Measurements from ENCODE around the gene MBIP.

The MBIP gene

GRCh38 chr14:36325853-36326252, 5.4 kb upstream of the MBIP start:
- no peak for DNase-seq
- TF ChIP-seq POLR2A (IDR thresholded peaks at IDR 0.05; ENCODE audit: low read length) (no peak), GATA1 (IDR thresholded peaks at IDR 0.05; ENCODE audit: low read depth, low read length) (no peak)

- no peak for DNase-seq
- no peak for TF ChIP-seq POLR2A (IDR thresholded peaks at IDR 0.05; ENCODE audit: low read length)
- no peak for TF ChIP-seq GATA1 (IDR thresholded peaks at IDR 0.05; ENCODE audit: low read depth, low read length)
Measured at GRCh38 chr14:36324897-36325296, 4.5 kb upstream of the MBIP start.

- no peak for DNase-seq
- TF ChIP-seq POLR2A (IDR thresholded peaks at IDR 0.05; ENCODE audit: low read length) (no peak), GATA1 (IDR thresholded peaks at IDR 0.05; ENCODE audit: low read depth, low read length) (no peak)
Measured at GRCh38 chr14:36320897-36321381, 502 bp upstream of the MBIP start.

- no peak for TF ChIP-seq POLR2A (IDR thresholded peaks at IDR 0.05; ENCODE audit: low read length)
- TF ChIP-seq GATA1 (IDR thresholded peaks at IDR 0.05; ENCODE audit: low read depth, low read length): no peak
- no peak for DNase-seq
Measured at GRCh38 chr14:36319899-36320199, 588 bp downstream of the MBIP start.

- no peak for DNase-seq
- TF ChIP-seq GATA1 (IDR thresholded peaks at IDR 0.05; ENCODE audit: low read depth, low read length): no peak
- TF ChIP-seq POLR2A (IDR thresholded peaks at IDR 0.05; ENCODE audit: low read length): no peak
Measured at GRCh38 chr14:36317650-36318049, 2.8 kb downstream of the MBIP start.

- no peak for DNase-seq
- TF ChIP-seq POLR2A (IDR thresholded peaks at IDR 0.05; ENCODE audit: low read length) (no peak), GATA1 (IDR thresholded peaks at IDR 0.05; ENCODE audit: low read depth, low read length) (no peak)
Measured at GRCh38 chr14:36316131-36316530, 4.3 kb downstream of the MBIP start.

- TF ChIP-seq POLR2A (IDR thresholded peaks at IDR 0.05; ENCODE audit: low read length) (no peak), GATA1 (IDR thresholded peaks at IDR 0.05; ENCODE audit: low read depth, low read length) (no peak)
- no peak for DNase-seq
Measured at GRCh38 chr14:36315159-36315853, 5.1 kb downstream of the MBIP start.

GRCh38 chr14:36313898-36314297, 6.5 kb downstream of the MBIP start:
- no peak for TF ChIP-seq GATA1 (IDR thresholded peaks at IDR 0.05; ENCODE audit: low read depth, low read length)
- no peak for TF ChIP-seq POLR2A (IDR thresholded peaks at IDR 0.05; ENCODE audit: low read length)

GRCh38 chr14:36313206-36313605, 7.2 kb downstream of the MBIP start:
- no peak for DNase-seq
- TF ChIP-seq GATA1 (IDR thresholded peaks at IDR 0.05; ENCODE audit: low read depth, low read length): no peak
- TF ChIP-seq POLR2A (IDR thresholded peaks at IDR 0.05; ENCODE audit: low read length): no peak

More at GRCh38 chr14:36313898-36314297, 6.5 kb downstream of the MBIP start:
- no peak for DNase-seq

GRCh38 chr14:36306836-36307235, 13.6 kb downstream of the MBIP start:
- DNase-seq: no peak
- TF ChIP-seq GATA1 (IDR thresholded peaks at IDR 0.05; ENCODE audit: low read depth, low read length) (no peak), POLR2A (IDR thresholded peaks at IDR 0.05; ENCODE audit: low read length) (no peak)

- TF ChIP-seq POLR2A (IDR thresholded peaks at IDR 0.05; ENCODE audit: low read length) (no peak), GATA1 (IDR thresholded peaks at IDR 0.05; ENCODE audit: low read depth, low read length) (no peak)
- DNase-seq: no peak
Measured at GRCh38 chr14:36304895-36305294, 15.5 kb downstream of the MBIP start.

GRCh38 chr14:36303960-36304359, 16.5 kb downstream of the MBIP start:
- DNase-seq: no peak
- no peak for TF ChIP-seq GATA1 (IDR thresholded peaks at IDR 0.05; ENCODE audit: low read depth, low read length)
- TF ChIP-seq POLR2A (IDR thresholded peaks at IDR 0.05; ENCODE audit: low read length): no peak

GRCh38 chr14:36302823-36303222, 17.6 kb downstream of the MBIP start:
- TF ChIP-seq POLR2A (IDR thresholded peaks at IDR 0.05; ENCODE audit: low read length): no peak
- TF ChIP-seq GATA1 (IDR thresholded peaks at IDR 0.05; ENCODE audit: low read depth, low read length): no peak

GRCh38 chr14:36301159-36301558, 19.3 kb downstream of the MBIP start:
- no peak for DNase-seq
- no peak for TF ChIP-seq GATA1 (IDR thresholded peaks at IDR 0.05; ENCODE audit: low read depth, low read length)
- no peak for TF ChIP-seq POLR2A (IDR thresholded peaks at IDR 0.05; ENCODE audit: low read length)

More at GRCh38 chr14:36302823-36303222, 17.6 kb downstream of the MBIP start:
- DNase-seq: no peak

GRCh38 chr14:36300337-36300736, 20.1 kb downstream of the MBIP start:
- TF ChIP-seq GATA1 (IDR thresholded peaks at IDR 0.05; ENCODE audit: low read depth, low read length) (no peak), POLR2A (IDR thresholded peaks at IDR 0.05; ENCODE audit: low read length) (no peak)
- no peak for DNase-seq

All from erythroblast (primary cell).